DND-41 (cell line): ENCODE data around the gene PTPRK.

ENCODE experiments used
- ATAC-seq: fragments of 200-7000 bp; cut with Tn5 transposase; 3 replicates; pipeline ENCODE4 v1.9.1; 2021; ENCODE audit warnings: low read depth; ENCODE audit not compliant: insufficient read depth
- DNase-seq: peaks from one replicate; pipeline ENCODE4 v3.0.0-alpha.2; 2020
- H2AFZ ChIP-seq: 2 replicates; pipeline ENCODE4 v1.6.0; 2012; ENCODE audit warnings: low read depth, low read length
- H3K27ac ChIP-seq: 2 replicates; pipeline ENCODE4 v1.5.1; 2012; ENCODE audit warnings: low read length, inconsistent platforms
- H3K27me3 ChIP-seq: fragments of 200-600 bp; sonication (generic); 2 replicates; pipeline ENCODE4 v1.6.0; 2012; ENCODE audit warnings: low read length, mild to moderate bottlenecking, inconsistent platforms; ENCODE audit not compliant: insufficient read depth, poor library complexity
- H3K36me3 ChIP-seq: 2 replicates; pipeline ENCODE4 v1.5.1; 2012; ENCODE audit warnings: low read length, inconsistent platforms; ENCODE audit not compliant: insufficient read depth
- H3K4me1 ChIP-seq: 2 replicates; pipeline ENCODE4 v1.5.1; 2012; ENCODE audit warnings: mild to moderate bottlenecking, low read length; ENCODE audit not compliant: insufficient read depth
- H3K4me2 ChIP-seq: 2 replicates; pipeline ENCODE4 v1.6.0; 2012; ENCODE audit warnings: mild to moderate bottlenecking, moderate library complexity, low read length, inconsistent platforms; ENCODE audit not compliant: insufficient read depth
- H3K4me3 ChIP-seq, 2 experiments: fragments of 200-600 bp in 1 of 2; shearing (Covaris generic) in 1 of 2; 2 replicates each; pipeline ENCODE4 v1.5.1; 2012 to 2016; ENCODE audit warnings: inconsistent platforms in 2 of 2, low read length in 2 of 2, mild to moderate bottlenecking in 2 of 2, low read depth in 1 of 2, moderate library complexity in 1 of 2
- H3K79me2 ChIP-seq: 2 replicates; pipeline ENCODE4 v1.6.0; 2012; ENCODE audit warnings: low read length, inconsistent platforms; ENCODE audit not compliant: insufficient read depth
- H3K9ac ChIP-seq: 2 replicates; pipeline ENCODE4 v1.6.0; 2012; ENCODE audit warnings: low read depth, mild to moderate bottlenecking, inconsistent platforms, low read length, moderate library complexity
- H3K9me3 ChIP-seq: 2 replicates; pipeline ENCODE4 v1.5.1; 2012; ENCODE audit warnings: low read length, moderate library complexity, mild to moderate bottlenecking, inconsistent platforms; ENCODE audit not compliant: insufficient read depth, severe bottlenecking
- H4K20me1 ChIP-seq: 2 replicates; pipeline ENCODE4 v1.6.0; 2012; ENCODE audit warnings: low read length; ENCODE audit not compliant: insufficient read depth
- CTCF ChIP-seq: IDR thresholded peaks from 2 replicates; pipeline ENCODE4 v1.5.1; 2012; ENCODE audit warnings: borderline replicate concordance, low read length, moderate library complexity, mild to moderate bottlenecking; ENCODE audit not compliant: poor library complexity, severe bottlenecking; ENCODE audit errors: extremely low read depth
- EZH2 ChIP-seq: IDR thresholded peaks from 3 replicates; pipeline ENCODE4 v1.6.1; 2012; ENCODE audit warnings: borderline replicate concordance, low read depth, mild to moderate bottlenecking, moderate library complexity, low read length, inconsistent platforms; ENCODE audit not compliant: severe bottlenecking

Gene PTPRK

GRCh38 chr6:128421788-128422187 is 98.6 kb downstream of the PTPRK start:
- H2AFZ ChIP-seq = no peak overlapping the region
- H3K4me1 ChIP-seq = no peaks in the 10 kb centered on the region
- no peaks in the 10 kb centered on the region for H4K20me1 ChIP-seq
- H3K79me2 ChIP-seq = no peaks in the 10 kb centered on the region
- TF ChIP-seq EZH2 = no peak
- no peak for TF ChIP-seq CTCF
- no peak overlapping the region for H3K4me2 ChIP-seq
- H3K9me3 ChIP-seq = no peaks in the 10 kb centered on the region
- ATAC-seq (no peak), DNase-seq (no peak)
- H3K4me3 ChIP-seq = no peak overlapping the region
- H3K27me3 ChIP-seq = no peaks in the 10 kb centered on the region
- no peaks in the 10 kb centered on the region for H3K36me3 ChIP-seq
- H3K9ac ChIP-seq = no peak overlapping the region
- H3K27ac ChIP-seq = no peak overlapping the region

DNA sequence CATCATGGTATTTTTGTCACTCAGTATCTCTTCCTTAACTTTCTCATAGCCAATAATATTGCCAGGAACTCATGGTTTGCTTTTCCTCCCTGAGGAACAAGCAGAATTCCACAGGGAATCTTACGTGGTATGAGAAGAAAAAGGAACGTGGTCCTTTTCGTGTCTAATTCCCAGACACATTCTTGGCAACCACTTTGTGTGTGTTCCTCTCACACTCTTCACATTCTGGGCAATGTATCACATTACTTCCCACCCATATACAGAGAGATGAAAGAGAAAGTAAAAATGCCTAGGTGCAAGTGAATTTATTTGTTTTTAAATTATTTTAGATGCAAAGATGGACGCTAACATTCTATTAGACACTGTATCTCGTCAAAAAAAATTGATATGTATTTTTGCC is 102.7 kb downstream of the PTPRK start:
- Histone ChIP-seq H4K20me1 (no peaks in the 10 kb centered on the region), H3K9ac (no peak overlapping the region), H3K4me3 (no peak overlapping the region), H3K9me3 (no peaks in the 10 kb centered on the region), H3K27me3 (no peaks in the 10 kb centered on the region), H2AFZ (no peak overlapping the region), H3K4me2 (no peak overlapping the region), H3K27ac (no peak overlapping the region), H3K79me2 (no peaks in the 10 kb centered on the region), H3K36me3 (no peaks in the 10 kb centered on the region), H3K4me1 (no peaks in the 10 kb centered on the region)
- TF ChIP-seq CTCF (no peak), EZH2 (no peak)
- ATAC-seq (no peak), DNase-seq (no peak)

DNA sequence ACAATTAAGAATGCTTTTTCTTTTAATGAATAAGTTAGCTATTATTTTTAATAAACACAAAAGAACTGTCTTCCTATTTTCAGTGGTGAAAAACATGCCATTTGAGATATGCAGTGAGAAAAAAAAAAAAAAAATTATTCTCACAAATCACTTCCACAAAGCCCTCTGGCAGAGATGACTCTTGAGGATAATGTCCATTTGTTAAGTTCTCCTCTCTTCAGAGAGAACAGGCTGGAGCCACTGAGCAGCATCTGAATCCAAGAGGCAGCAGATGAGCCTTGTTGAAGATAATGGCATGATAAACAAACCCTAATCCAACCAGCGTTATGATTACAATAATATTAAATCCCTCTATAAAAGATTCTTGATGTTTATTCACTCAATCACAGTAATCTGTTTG is 105.0 kb downstream of the PTPRK start:
- Histone ChIP-seq H3K79me2 (no peaks in the 10 kb centered on the region), H2AFZ (no peak overlapping the region), H3K9me3 (no peaks in the 10 kb centered on the region), H3K4me3 (no peak overlapping the region), H3K27me3 (no peaks in the 10 kb centered on the region), H4K20me1 (no peaks in the 10 kb centered on the region), H3K36me3 (no peaks in the 10 kb centered on the region), H3K27ac (no peak overlapping the region), H3K4me1 (no peaks in the 10 kb centered on the region), H3K4me2 (no peak overlapping the region), H3K9ac (no peak overlapping the region)
- DNase-seq (no peak), ATAC-seq (no peak)
- TF ChIP-seq EZH2 = no peak
- TF ChIP-seq CTCF = no peak

DNA sequence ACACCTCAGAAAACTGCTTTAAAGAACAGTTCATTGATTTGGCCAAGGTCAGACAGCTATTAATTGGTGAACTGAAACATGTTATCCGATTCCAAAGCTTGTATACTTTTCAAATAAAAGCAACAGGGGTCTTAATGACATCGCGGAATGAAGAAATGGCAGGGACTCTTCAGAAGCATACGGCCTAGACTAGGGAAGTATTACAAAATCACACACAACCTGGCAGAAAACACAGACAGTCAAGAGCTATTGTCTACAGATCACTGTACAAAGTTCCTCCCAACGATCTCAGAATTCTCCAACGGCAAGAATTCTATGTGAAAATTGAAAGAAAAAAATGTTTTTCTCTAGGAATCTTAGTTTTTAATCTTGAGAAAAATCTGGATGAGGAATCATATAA is 105.5 kb downstream of the PTPRK start:
- TF ChIP-seq CTCF = no peak
- no peak for TF ChIP-seq EZH2
- Histone ChIP-seq H3K9me3 (no peaks in the 10 kb centered on the region), H3K27me3 (no peaks in the 10 kb centered on the region), H3K79me2 (no peaks in the 10 kb centered on the region), H3K27ac (no peak overlapping the region), H4K20me1 (no peaks in the 10 kb centered on the region), H3K36me3 (no peaks in the 10 kb centered on the region), H3K4me3 (no peak overlapping the region), H3K9ac (no peak overlapping the region), H2AFZ (no peak overlapping the region), H3K4me2 (no peak overlapping the region), H3K4me1 (no peaks in the 10 kb centered on the region)
- DNase-seq = no peak
- no peak for ATAC-seq
